Adipose tissue (tissue), 3 donors: ENCODE measurements around the gene MED8. TPM values are rescaled to one million over a fixed set of nuclear protein-coding genes. Genes with fewer than 3 reads are reported as not detected.
A peak's percentile ranks its signal among the peaks of the same experiment; 100 is the strongest.

Source experiments
- H3K27ac ChIP-seq: one replicate; pipeline ENCODE4 v1.5.1; 2013; ENCODE audit warnings: low read depth, low read length
- WGBS, 3 donors: extraction: QIAGEN DNeasy Blood & Tissue Kit; methylation state at CpG; one replicate each; pipeline ENCODE4 v1.1.7; 2013; 5-methylcytosine and 5-hydroxymethylcytosine counted together
- polyA plus RNA-seq, 3 donors: library from polyadenylated mRNA; stranded (reverse); fragments of 200-250 nt; gene quantifications; one replicate each; pipeline ENCODE4 v1.2.3, GENCODE V29; 2013
- donor health status: healthy with polysubstance abuse.
- donor health status: Bipolar disorder and iron deficiency.
- donor health status: healthy.

The MED8 gene
- polyA plus RNA-seq, 3 donors = 20.5 to 33.4 (median 28.6) TPM

DNA sequence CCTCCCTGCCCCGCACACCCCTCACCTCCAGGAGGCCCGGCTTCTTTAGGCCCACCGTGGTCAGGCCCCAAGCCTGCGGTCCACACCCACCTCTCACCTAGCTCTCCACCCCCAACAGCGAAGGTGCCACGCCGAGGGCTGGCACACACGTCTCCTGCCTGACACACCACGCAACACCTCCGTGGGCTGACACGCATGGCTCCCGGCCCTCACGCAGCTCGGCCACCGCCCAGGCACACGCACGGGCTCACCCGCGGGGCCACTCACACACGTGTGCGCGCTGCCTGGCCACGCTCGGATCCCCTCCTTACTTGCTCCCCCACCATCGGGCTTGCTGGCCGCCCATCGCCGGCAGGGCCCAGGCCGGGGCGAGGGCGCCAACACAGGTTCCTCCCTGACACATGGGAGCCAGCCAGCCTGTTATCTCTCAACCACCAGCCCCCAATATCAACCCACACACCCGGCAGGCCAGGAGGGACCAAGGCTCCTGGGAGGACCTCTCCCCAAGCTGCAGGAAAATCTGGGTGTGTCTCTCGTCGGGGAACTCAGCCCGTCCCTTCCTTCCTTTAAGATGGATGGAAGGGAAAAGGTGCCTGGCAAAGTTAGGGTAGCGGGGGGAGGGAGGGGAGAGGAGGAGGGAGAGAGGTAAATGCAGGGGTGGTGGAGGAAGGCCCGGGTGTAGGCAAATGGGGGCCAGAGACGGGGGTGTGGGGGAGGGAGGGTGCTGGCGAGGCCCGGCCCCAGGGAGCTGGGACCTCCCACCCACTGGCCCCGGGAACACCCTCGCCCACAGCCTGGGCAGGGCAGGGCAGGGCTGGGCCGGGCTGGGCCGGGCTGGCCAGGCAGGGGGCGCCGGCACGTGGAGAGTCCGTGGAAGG, 22.3 kb downstream of the MED8 start:
- WGBS, 3 donors = 1 to 2% (median 2%) methylated on average over 35 to 48 of the region's 48 CpGs

DNA sequence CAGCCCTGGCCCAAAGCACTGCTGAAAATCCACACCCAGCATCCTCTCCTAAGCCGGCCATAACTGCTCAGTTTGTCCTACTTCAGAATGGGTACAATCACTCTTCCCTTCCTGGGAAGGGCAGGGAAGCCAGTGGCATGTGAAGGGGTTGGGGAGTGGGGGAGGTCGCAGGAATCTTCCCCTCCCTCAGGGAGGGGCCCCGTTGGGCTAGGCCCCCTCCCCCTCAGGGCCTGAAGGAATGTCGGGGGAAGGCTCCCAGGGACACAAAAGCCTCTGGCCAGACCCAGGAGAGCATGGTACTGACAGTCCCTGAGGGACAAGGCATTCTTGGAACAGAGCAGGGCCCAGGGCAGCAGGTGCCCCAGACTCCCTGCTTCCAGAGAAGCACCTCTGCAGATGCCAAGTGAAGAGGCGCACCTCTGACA, 23.0 kb downstream of the MED8 start:
- 10 to 34% (median 32%) methylated on average over 4 to 5 of the region's 5 CpGs for WGBS, 3 donors
- no peak overlapping the region for H3K27ac ChIP-seq

More for the DNA sequence above, 22.3 kb downstream of the MED8 start:
- H3K27ac ChIP-seq = peak overlapping the region; percentile 68

DNA sequence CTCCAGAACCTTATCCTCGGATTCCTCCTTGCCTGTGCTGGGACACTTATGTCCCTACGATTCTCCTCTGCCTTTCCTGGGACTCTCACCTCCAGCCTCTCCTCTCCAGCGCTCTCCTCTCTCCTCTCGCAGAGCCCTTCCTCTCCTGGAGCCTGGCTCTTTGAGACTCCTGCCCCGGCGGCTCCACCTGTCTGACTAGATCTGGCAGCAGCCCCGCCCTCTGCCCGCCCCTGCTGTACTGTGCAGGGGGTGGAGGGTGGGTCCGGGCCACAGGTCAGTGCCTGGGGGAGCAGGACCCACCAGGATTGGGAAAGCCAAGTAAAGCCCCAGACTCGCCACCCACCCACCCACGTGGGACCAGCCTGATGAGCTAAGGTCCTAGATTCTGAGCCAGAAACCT, 23.4 kb downstream of the MED8 start:
- H3K27ac ChIP-seq = no peak overlapping the region
- WGBS, 3 donors = 29 to 69% (median 65%) methylated on average over 11 of the region's 11 CpGs

DNA sequence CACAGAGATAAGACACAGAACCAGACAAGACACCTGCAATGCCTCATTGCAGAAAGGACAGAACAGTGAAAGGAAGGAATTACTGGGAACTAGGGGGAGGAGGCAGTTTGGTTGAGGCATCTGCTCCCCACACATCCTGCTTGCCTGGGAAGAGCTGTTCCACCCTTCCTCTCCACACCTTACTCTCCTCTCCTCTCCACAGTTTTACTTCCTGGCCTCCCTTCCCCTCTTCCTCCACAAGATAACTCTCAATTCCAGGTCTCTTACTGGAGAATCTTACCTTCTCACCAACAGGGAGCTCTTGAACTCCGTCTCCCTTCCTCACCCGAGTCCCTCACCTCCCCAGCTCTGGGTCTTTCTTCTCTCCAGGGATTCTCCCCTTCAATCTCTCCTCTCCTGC, 23.9 kb downstream of the MED8 start:
- 78 to 88% (median 83%) methylated on average over 2 of the region's 2 CpGs for WGBS, 3 donors
- no peak overlapping the region for H3K27ac ChIP-seq

DNA sequence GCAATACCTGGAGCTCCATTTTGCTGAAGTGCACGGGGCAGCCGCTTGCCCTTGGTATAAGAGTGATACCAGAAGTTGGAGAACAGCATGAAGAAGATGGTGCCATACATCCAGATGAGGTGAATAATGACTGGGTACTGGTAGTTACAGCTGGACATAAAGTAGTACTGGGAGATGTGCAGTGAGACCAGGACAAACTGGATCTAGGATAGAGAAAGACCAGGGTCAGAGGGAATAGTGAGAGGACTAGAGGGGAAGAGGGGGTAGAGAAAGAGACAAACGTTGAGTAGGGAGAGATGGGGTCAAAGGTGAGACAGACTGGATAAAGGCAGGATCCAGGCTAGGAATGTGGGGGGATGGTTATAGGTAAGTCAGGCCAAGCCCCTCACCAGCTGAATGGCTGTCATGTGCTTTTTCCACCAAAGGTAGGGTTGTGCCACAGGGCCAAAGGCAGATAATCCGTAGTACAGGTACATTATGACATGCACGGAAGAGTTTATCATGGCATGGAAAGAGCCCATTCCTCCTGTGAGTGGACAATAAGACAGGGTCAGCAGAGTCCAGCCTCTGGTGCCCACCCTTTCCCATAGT, 25.6 kb downstream of the MED8 start:
- no peak overlapping the region for H3K27ac ChIP-seq
- 72 to 86% (median 85%) methylated on average over 5 of the region's 5 CpGs for WGBS, 3 donors

DNA sequence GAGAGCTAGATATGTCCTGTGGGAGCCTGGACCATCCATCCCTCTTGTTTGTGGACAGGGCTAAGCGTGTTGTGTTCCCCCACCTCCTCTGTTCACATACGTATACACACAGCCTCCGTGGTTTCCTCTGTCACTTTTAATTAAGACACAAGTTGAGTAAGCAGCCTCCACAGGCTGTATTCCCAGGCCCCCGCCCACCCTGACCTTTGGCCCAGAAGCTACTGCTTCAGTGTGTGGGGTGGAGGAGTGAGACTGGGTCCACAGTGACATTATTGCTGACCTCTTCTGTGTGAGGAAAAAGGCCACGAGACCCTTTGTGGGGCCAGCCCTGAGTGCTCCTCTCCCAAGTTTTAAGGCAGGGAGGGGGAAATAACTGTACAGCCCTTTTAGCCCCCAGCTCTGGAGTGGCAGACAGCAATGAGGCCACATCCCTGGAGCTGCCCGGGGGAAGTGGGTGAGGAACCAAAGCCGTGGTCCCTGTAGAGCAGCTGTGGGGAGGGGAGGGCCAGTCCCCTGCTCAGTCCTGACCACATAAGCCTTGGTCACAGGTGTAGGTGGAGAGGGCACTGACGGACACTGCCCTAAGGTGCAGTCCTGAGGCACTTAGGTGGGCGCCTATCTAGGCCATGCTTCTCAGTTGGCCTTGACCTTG, 26.2 kb downstream of the MED8 start:
- WGBS, 3 donors = 62 to 78% (median 65%) methylated on average over 9 of the region's 9 CpGs
- H3K27ac ChIP-seq = no peak overlapping the region

DNA sequence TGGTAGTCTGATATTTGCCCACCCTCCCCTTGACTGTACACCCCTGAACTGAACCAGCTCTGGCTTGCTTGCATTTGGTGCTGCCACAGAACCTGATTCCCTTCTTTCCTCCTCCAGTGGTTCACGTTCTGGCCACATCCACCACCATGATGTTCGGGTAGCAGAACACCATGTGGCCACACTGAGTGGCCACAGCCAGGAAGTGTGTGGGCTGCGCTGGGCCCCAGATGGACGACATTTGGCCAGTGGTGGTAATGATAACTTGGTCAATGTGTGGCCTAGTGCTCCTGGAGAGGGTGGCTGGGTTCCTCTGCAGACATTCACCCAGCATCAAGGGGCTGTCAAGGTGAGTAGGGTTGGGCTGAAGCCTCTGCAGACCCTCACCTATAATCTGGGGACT, 29.0 kb downstream of the MED8 start:
- WGBS, 3 donors = 55 to 84% (median 57%) methylated on average over 4 of the region's 4 CpGs
- no peak overlapping the region for H3K27ac ChIP-seq

DNA sequence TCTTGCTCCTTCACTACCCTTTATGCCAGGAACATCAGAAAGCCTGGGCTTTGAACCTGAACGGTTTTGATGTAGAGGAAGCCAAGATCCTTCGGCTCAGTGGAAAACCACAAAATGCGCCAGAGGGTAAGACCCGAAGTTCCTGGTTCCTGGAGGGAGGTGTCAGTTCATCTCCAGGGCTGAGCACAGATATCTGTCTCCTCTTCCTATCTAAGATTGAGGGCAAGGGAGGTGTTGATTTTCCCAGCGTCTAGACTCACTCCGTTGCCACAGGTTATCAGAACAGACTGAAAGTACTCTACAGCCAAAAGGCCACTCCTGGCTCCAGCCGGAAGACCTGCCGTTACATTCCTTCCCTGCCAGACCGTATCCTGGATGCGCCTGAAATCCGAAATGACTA, 29.9 kb downstream of the MED8 start:
- H3K27ac ChIP-seq = no peak overlapping the region
- 42 to 49% (median 43%) methylated on average over 11 of the region's 11 CpGs for WGBS, 3 donors

DNA sequence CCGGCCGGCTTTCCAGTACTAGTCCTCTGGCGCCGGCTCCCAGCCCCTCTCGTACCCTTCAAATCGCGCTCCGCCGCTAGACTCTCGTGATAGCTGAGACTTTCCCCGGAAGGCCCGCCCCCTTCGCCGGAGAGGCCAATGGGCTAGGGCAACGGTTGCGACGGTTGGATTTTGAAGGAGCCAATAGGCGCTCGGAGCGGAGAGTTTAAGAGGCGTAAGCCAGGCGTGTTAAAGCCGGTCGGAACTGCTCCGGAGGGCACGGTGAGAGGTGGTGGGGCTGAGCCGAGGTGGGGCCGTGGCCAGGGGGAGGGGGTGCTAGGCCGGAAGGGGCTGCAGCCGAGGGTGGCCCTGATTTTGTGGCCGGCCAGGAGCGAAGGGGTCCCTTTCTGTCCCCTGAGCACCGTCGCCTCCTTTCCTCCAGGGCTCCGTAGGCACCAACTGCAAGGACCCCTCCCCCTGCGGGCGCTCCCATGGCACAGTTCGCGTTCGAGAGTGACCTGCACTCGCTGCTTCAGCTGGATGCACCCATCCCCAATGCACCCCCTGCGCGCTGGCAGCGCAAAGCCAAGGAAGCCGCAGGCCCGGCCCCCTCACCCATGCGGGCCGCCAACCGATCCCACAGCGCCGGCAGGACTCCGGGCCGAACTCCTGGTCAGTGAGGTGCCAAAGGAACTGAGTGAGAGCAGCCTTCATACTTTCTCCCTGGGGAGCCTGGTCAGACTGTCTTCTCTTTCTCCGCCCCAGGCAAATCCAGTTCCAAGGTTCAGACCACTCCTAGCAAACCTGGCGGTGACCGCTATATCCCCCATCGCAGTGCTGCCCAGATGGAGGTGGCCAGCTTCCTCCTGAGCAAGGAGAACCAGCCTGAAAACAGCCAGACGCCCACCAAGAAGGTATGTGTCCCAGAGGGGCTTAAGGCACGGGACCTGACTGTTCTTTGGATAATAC, 30.6 kb downstream of the MED8 start, which contains the start of gene CDC20:
CDC20 (plus strand) TSS at position 236 of the 948 bp plus-strand sequence; CDS start at position 471, 235 bp downstream.
- 3 to 4% (median 3%) methylated on average over 52 to 59 of the region's 59 CpGs for WGBS, 3 donors

DNA sequence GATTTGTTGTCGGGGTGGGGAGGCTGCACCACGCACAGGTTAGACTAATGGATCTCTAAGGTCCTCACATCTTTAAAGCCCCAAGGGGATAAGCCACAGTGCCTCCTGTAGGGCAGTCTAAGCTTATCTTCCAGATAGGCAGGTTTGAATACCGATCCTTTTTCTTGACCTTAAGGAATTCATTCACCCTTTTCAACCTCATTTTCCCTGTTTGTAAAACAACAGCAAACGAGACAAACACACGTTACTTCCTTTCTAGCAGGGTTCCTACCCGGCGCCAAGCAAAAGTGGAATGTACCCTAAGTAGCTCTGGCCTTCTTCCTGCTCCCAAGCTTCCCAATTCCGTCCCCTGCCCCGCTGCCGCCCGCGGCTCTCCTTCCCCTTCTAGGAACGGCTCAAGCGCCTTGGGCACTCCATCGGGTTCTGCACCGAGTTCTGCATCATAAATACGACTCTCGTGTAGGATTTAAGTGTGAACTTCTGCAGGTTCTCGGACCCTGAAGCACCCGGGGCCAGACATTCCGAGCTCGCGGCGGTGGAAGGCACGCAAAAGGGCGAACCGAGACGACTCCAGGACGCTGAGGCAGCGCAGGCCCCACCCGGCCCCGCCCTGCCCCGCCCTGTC, 31.4 kb downstream of the MED8 start:
- peak overlapping the region; percentile 36 for H3K27ac ChIP-seq
- WGBS, 3 donors = 1 to 2% (median 1%) methylated on average over 28 to 33 of the region's 33 CpGs

More for the DNA sequence above, 30.6 kb downstream of the MED8 start, which contains the start of gene CDC20:
- peak within 1 kb of the TSS; percentile 36 for H3K27ac ChIP-seq

DNA sequence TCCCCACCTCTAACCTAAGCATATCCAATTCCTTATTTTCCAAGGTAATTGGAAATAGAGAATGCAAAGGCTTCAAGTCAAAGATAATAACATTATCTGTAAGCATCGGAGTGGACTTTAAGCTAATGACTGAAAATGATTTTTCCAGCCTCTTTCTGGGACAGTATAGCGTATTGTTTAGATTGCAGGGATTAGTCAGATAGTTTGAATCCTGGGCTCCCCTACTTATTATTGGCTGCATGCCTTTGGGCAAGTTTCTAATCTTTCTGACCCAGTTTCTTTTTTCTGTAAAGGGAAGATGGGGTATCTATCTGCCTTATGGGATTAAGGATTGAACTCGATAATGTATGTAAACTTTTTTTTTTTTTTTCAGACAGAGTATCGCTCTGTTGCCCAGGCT, 32.3 kb downstream of the MED8 start:
- 88 to 96% (median 95%) methylated on average over 4 of the region's 4 CpGs for WGBS, 3 donors
- H3K27ac ChIP-seq = no peak overlapping the region

DNA sequence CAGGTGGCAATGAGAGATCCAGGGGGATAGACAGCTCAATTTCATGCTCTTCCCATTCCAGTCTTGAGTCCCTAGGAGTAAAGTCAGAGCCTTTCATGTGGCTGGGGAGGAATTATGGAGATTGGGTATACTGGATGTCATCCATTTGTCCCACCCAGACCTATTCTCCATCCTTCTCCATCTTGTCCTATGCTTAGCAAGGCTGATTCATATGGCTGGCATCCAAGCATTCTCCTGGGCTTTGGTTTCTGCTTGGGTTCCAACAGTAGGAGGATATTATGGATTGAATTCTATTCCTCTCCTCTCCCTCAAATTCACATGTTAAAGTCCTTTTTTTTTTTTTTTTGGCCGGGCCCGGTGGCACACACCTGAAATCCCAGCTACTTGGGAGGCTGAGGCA, 34.7 kb downstream of the MED8 start:
- 94 to 100% (median 98%) methylated on average over 2 of the region's 2 CpGs for WGBS, 3 donors
- no peak overlapping the region for H3K27ac ChIP-seq

DNA sequence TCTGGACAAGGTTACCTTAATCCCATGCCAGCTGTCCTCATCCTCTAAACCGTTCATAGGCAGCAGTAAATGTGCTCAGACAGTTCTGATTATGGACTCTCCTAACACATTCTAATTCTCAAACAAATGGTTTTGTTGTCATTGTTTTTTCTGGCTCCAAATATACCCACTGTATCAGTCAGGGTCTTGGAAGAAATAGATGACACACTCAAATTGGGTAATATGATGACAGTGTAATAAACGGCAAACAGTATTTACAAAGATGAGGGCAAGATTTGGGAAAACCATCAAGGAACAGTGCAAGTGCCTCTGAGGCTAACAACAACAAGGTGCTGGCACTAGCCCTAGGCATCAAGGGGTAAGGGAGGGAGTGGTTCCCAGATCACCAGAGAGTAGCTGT, 35.1 kb downstream of the MED8 start:
- WGBS, 3 donors = 85 to 91% (median 89%) methylated on average over 2 of the region's 2 CpGs
- H3K27ac ChIP-seq = no peak overlapping the region

DNA sequence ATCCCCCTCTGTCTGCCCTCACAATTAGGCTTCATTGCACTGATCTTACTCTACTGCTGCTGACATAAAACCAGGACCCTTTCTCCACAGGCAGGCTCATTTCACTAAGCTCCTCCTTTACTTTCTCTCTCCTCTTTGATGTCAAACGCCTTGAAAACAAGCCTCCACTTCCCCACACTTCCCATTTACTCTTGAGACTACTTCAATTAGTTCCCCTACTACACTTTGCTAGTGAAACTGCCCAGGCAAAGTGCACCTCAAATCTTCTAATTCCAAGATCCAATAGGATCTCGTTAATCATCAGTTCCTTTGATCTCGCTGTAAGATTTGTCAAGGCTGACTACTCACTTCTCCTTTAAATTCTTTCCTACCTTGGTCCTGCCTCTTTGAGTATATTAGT, 36.7 kb downstream of the MED8 start:
- 60 to 66% (median 65%) methylated on average over 3 of the region's 3 CpGs for WGBS, 3 donors

DNA sequence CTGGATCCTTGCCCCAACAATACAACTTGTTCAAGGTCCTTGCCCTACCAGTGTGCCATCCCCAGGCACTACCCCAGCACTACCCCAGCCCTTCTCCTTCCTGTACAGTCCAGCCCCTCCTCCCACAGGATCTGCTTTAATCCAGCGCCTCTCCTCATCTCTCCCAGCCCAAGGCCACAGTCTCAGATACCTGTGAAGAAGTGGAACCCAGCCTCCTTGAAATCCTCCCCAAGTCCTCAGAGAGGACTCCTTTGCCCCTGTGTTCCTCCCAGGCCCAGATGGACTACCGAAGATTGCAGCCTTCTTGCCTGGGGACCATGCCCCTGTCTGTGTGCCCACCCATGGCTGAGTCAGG, 37.3 kb downstream of the MED8 start:
- 82 to 96% (median 91%) methylated on average over 2 of the region's 2 CpGs for WGBS, 3 donors
- no peak overlapping the region for H3K27ac ChIP-seq

More for the DNA sequence above, 36.7 kb downstream of the MED8 start:
- no peak overlapping the region for H3K27ac ChIP-seq

DNA sequence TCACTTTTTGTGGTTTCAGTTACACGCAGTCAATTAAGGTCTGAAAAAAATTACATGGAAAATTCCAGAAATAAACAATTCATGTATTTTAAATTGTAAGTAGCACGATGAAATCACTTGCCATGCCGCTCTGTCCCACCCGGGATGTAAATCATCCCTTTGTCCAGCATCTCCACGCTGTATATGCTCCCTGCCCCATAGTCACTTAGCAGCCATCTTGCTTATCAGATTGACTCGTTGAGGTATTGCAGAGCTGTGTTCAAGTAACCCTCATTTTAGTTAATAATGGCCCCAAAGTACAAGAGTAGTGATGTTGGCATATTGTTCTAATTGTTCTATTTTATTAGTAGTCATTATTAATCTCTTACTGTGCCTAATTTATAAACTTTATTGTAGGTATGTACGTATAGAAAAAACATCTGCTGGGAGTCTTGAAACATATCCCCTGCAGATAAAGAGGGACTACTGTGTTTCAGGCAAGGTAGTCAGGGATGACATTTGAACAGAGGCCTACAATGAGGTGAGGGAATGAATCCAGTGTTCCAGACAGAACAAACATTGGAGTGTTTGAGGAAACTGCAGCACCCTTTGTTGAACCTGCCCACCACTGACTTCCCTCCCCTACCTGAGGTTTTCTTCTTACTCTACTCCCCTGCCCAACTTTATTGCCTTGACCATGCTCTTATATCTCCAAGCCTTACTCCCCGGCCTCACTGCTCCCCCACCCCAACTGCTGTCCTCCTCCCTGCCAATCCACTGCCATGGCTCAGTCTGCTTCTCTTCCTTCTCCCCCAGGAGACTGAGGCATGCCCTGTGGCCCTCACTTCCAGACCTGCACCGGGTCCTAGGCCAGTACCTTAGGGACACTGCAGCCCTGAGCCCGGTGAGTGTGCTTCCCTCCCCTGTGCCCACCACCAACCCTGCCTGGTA, 37.9 kb downstream of the MED8 start:
- no peak overlapping the region for H3K27ac ChIP-seq

DNA sequence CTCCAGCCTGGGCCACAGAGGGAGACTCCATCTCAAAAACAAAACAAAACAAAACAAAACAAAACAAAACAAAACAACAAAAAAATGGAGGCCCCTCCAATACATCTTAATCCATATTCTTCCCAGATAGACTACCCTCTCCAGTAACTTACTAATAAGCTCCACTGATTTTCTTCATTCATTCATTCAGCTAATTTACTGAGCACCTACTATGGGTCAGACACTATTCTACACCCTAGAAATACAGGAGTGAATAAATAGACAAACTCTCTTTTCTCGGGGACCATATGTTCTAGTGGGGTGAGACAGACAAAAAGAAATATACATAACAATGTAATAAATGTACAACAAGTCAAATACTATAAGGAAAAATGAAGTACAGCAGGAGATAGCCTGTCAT, 38.6 kb downstream of the MED8 start:
- H3K27ac ChIP-seq = no peak overlapping the region
- WGBS, 3 donors = 88 to 96% (median 95%) methylated on average over 1 of the region's 1 CpG

More for the DNA sequence above, 37.9 kb downstream of the MED8 start:
- 86 to 91% (median 88%) methylated on average over 10 of the region's 10 CpGs for WGBS, 3 donors
